Fibroblast of skin of back (primary cell): ENCODE results near the gene DGKG.
A peak's percentile ranks its signal among the peaks of the same experiment; 100 is the strongest.

ENCODE experiments used
- DNase-seq: peaks from one replicate; pipeline ENCODE4 v3.0.0-alpha.2; 2013

The DGKG gene

GRCh38 chr3:186367631-186368030 is 5.6 kb upstream of the DGKG start:
- DNase-seq = no peak

- DNase-seq = no peak
Measured at GRCh38 chr3:186366206-186366605, 4.2 kb upstream of the DGKG start.

- peak; percentile 2 for DNase-seq
Measured at GRCh38 chr3:186365202-186365974, 3.4 kb upstream of the DGKG start.

- DNase-seq = peak; percentile 17
Measured at GRCh38 chr3:186362988-186363387, 954 bp upstream of the DGKG start.

GRCh38 chr3:186362537-186362842 is 456 bp upstream of the DGKG start:
- DNase-seq = no peak

GRCh38 chr3:186361246-186361761 is 730 bp downstream of the DGKG start:
- DNase-seq = no peak

GRCh38 chr3:186360779-186361178 is 1.3 kb downstream of the DGKG start:
- no peak for DNase-seq

GRCh38 chr3:186359078-186359477 is 3.0 kb downstream of the DGKG start:
- no peak for DNase-seq

- DNase-seq = no peak
Measured at GRCh38 chr3:186356152-186356551, 5.9 kb downstream of the DGKG start.

- no peak for DNase-seq
Measured at GRCh38 chr3:186354100-186354499, 7.9 kb downstream of the DGKG start.

GRCh38 chr3:186352369-186352768 is 9.7 kb downstream of the DGKG start:
- DNase-seq = no peak

- DNase-seq = no peak
Measured at GRCh38 chr3:186342197-186342596, 19.8 kb downstream of the DGKG start.

GRCh38 chr3:186340204-186340603 is 21.8 kb downstream of the DGKG start:
- no peak for DNase-seq

GRCh38 chr3:186339180-186339918 is 22.7 kb downstream of the DGKG start:
- DNase-seq = no peak

- DNase-seq = no peak
Measured at GRCh38 chr3:186333256-186333655, 28.8 kb downstream of the DGKG start.

- no peak for DNase-seq
Measured at GRCh38 chr3:186330772-186331460, 31.1 kb downstream of the DGKG start.

- DNase-seq = no peak
Measured at GRCh38 chr3:186329589-186329988, 32.4 kb downstream of the DGKG start.

- no peak for DNase-seq
Measured at GRCh38 chr3:186327912-186328487, 34.0 kb downstream of the DGKG start.

- DNase-seq = no peak
Measured at GRCh38 chr3:186322761-186323160, 39.3 kb downstream of the DGKG start.

- no peak for DNase-seq
Measured at GRCh38 chr3:186321746-186322145, 40.3 kb downstream of the DGKG start.

- no peak for DNase-seq
Measured at GRCh38 chr3:186320862-186321568, 41.0 kb downstream of the DGKG start.

- DNase-seq = no peak
Measured at GRCh38 chr3:186319945-186320344, 42.1 kb downstream of the DGKG start.
